Uterus (tissue), 4 donors: ENCODE results near the gene FUT3. TPM values are rescaled to one million over a fixed set of nuclear protein-coding genes. Genes with fewer than 3 reads are reported as not detected.

Experiments used
- DNase-seq, 2 donors: peaks; one replicate each; pipeline ENCODE4 v3.0.0-alpha.2; 2019 to 2020
- H3K27ac ChIP-seq, 2 donors: fragments of 200-600 bp; sonication (generic); 1 replicate in 1 of 2; 2 replicates in 1 of 2; pipeline ENCODE4 v1.5.1; 2016 to 2018
- H3K27me3 ChIP-seq, 2 donors: fragments of 200-600 bp; sonication (generic); one replicate each; pipeline ENCODE4 v1.5.1; 2018 to 2019; ENCODE audit warnings: control low read depth in 1 of 2
- H3K36me3 ChIP-seq, 2 donors: fragments of 200-600 bp; sonication (generic); one replicate each; pipeline ENCODE4 v1.5.1; 2019; ENCODE audit warnings: control low read depth in 1 of 2
- H3K4me1 ChIP-seq, 2 donors: fragments of 200-600 bp; sonication (generic); one replicate each; pipeline ENCODE4 v1.5.1; 2018 to 2019; ENCODE audit warnings: control low read depth in 1 of 2
- H3K4me3 ChIP-seq, 2 donors: fragments of 200-600 bp; sonication (generic); 1 replicate in 1 of 2; 2 replicates in 1 of 2; pipeline ENCODE4 v1.5.1; 2018 to 2019; ENCODE audit warnings: mild to moderate bottlenecking in 1 of 2
- H3K9me3 ChIP-seq, 2 donors: fragments of 200-600 bp; sonication (generic); one replicate each; pipeline ENCODE4 v1.5.1; 2019; ENCODE audit warnings: control low read depth in 1 of 2
- CTCF ChIP-seq, 4 experiments: fragments of 200-600 bp in 2 of 4; fragments of 450-650 bp in 2 of 4; sonication (generic) in 2 of 4; IDR thresholded peaks; one replicate each; pipeline ENCODE4 v1.5.1; 2016 to 2019; ENCODE audit warnings: antibody characterized with exemption in 4 of 4, mild to moderate bottlenecking in 2 of 4, moderate library complexity in 1 of 4
- POLR2A ChIP-seq, 2 donors: fragments of 450-650 bp; IDR thresholded peaks; one replicate each; pipeline ENCODE4 v1.6.1; 2016; ENCODE audit warnings: antibody characterized with exemption in 2 of 2, mild to moderate bottlenecking in 1 of 2, moderate library complexity in 1 of 2
- intact Hi-C: fragments of 100-400 bp; cut with DNase I; formaldehyde crosslinking; loops from one replicate; pipeline ENCODE4 v1.15.1; 2023; ENCODE audit warnings: low total_unique reads
- total RNA-seq, 4 donors: library from RNA; depleted of rRNA in 3 of 4; stranded (reverse); fragments of >200 nt in 3 of 4; gene quantifications; one replicate each; pipeline versions ENCODE4 v1.1.0 to v1.2.4, GENCODE V29; 2014 to 2023
- donor health status: DM: yes; HTN: yes; CAD: no.

FUT3 gene
- total RNA-seq, 4 donors from 2014 or later, result 0.29 TPM; not detected in 3

GRCh38 chr19:5824751-5825150 lies 26.5 kb downstream of the FUT3 start:
- Histone ChIP-seq H3K4me1 (peaks cover 0 to 7% of the 10 kb centered on the region in 2 donors), H3K36me3 (no peaks in the 10 kb centered on the region), H3K4me3 (no peak overlapping the region), H3K27ac (no peak overlapping the region), H3K27me3 (peaks cover 0 to 6% of the 10 kb centered on the region in 2 donors), H3K9me3 (no peaks in the 10 kb centered on the region)
- no peak for TF ChIP-seq CTCF (IDR thresholded peaks at IDR 0.05)
- TF ChIP-seq POLR2A (IDR thresholded peaks at IDR 0.05), result no peak
- no peak for DNase-seq
- intact Hi-C loops, result no loop called here

- H3K4me3 ChIP-seq, result no peak overlapping the region
- no peaks in the 10 kb centered on the region for H3K4me1 ChIP-seq
- no peaks in the 10 kb centered on the region for H3K9me3 ChIP-seq
- no peak for DNase-seq
- no peaks in the 10 kb centered on the region for H3K36me3 ChIP-seq
- no peak overlapping the region for H3K27ac ChIP-seq
- intact Hi-C loops, result no loop called here
- TF ChIP-seq POLR2A (IDR thresholded peaks at IDR 0.05), result no peak
- no peak for TF ChIP-seq CTCF (IDR thresholded peaks at IDR 0.05)
- H3K27me3 ChIP-seq, result peaks cover 0 to under 1% of the 10 kb centered on the region in 2 donors
Measured at GRCh38 chr19:5823579-5824281, 27.5 kb downstream of the FUT3 start.

- Histone ChIP-seq H3K27ac (no peak overlapping the region), H3K4me3 (no peak overlapping the region), H3K36me3 (no peaks in the 10 kb centered on the region), H3K4me1 (no peaks in the 10 kb centered on the region), H3K9me3 (no peaks in the 10 kb centered on the region), H3K27me3 (no peaks in the 10 kb centered on the region)
- intact Hi-C loops, result no loop called here
- DNase-seq, result no peak
- TF ChIP-seq POLR2A (IDR thresholded peaks at IDR 0.05) (no peak), CTCF (IDR thresholded peaks at IDR 0.05) (no peak)
Measured at GRCh38 chr19:5822181-5822844, 28.9 kb downstream of the FUT3 start.

GRCh38 chr19:5821521-5822180 lies 29.6 kb downstream of the FUT3 start:
- no peak overlapping the region for H3K27ac ChIP-seq
- H3K36me3 ChIP-seq, result no peaks in the 10 kb centered on the region
- no peak for TF ChIP-seq CTCF (IDR thresholded peaks at IDR 0.05)
- no peak for TF ChIP-seq POLR2A (IDR thresholded peaks at IDR 0.05)
- H3K4me1 ChIP-seq, result no peaks in the 10 kb centered on the region
- H3K9me3 ChIP-seq, result no peaks in the 10 kb centered on the region
- no peak overlapping the region for H3K4me3 ChIP-seq
- no peak for DNase-seq
- H3K27me3 ChIP-seq, result no peaks in the 10 kb centered on the region
- intact Hi-C loops, result no loop called here

- H3K9me3 ChIP-seq, result no peaks in the 10 kb centered on the region
- H3K4me1 ChIP-seq, result no peaks in the 10 kb centered on the region
- H3K36me3 ChIP-seq, result no peaks in the 10 kb centered on the region
- intact Hi-C loops, result no loop called here
- no peak overlapping the region for H3K4me3 ChIP-seq
- no peak overlapping the region for H3K27ac ChIP-seq
- H3K27me3 ChIP-seq, result no peaks in the 10 kb centered on the region
- DNase-seq, result no peak
- TF ChIP-seq CTCF (IDR thresholded peaks at IDR 0.05) (no peak), POLR2A (IDR thresholded peaks at IDR 0.05) (no peak)
Measured at GRCh38 chr19:5820785-5821184, 30.5 kb downstream of the FUT3 start.
